ENCODE data around the gene GSTO2.

GRCh38 chr10:104332243-104333031 is 63.5 kb downstream of the GSTO2 start:
- TF ChIP-seq CTCF (IDR thresholded peaks at IDR 0.05 in 2 of 3, conservative IDR thresholded peaks at IDR 0.05 in 1 of 3; ENCODE audit: control insufficient read depth in 2 of 3, extremely low read depth in 1 of 3, insufficient read depth in 1 of 3, low read depth in 3 of 3, low read length in 3 of 3) (no peak), ASH2L (IDR thresholded peaks at IDR 0.05; ENCODE audit: borderline replicate concordance, low read depth) (no peak), POLR2AphosphoS5 (IDR thresholded peaks at IDR 0.05; ENCODE audit: low read length) (no peak), CEBPB (IDR thresholded peaks at IDR 0.05; ENCODE audit: borderline replicate concordance in 1 of 2, low read depth in 2 of 2, low read length in 2 of 2) (no peak), BHLHE40 (IDR thresholded peaks at IDR 0.05; ENCODE audit: borderline replicate concordance in 1 of 2, low read depth in 2 of 2, low read length in 1 of 2) (no peak), BRCA1 (IDR thresholded peaks at IDR 0.05; ENCODE audit: low read depth, low read length) (no peak), MYC (IDR thresholded peaks at IDR 0.05; ENCODE audit: insufficient read depth, insufficient read length, insufficient replicate concordance, low read length, severe bottlenecking) (no peak), ZNF687 (IDR thresholded peaks at IDR 0.05) (no peak)

Measured in GM12878 (cell line).